ENCODE results near the gene PDCD1.

The PDCD1 gene

GRCh38 chr2:241903121-241904010, 44.7 kb upstream of the PDCD1 start:
- no peak for DNase-seq (ENCODE audit: extremely low read depth, low read depth)
- no peak for TF ChIP-seq CTCF (IDR thresholded peaks at IDR 0.05; ENCODE audit: low read depth, low read length)

- DNase-seq (ENCODE audit: extremely low read depth, low read depth), result no peak
- TF ChIP-seq CTCF (IDR thresholded peaks at IDR 0.05; ENCODE audit: low read depth, low read length), result no peak
Measured at GRCh38 chr2:241902357-241902991, 43.8 kb upstream of the PDCD1 start.

DNA sequence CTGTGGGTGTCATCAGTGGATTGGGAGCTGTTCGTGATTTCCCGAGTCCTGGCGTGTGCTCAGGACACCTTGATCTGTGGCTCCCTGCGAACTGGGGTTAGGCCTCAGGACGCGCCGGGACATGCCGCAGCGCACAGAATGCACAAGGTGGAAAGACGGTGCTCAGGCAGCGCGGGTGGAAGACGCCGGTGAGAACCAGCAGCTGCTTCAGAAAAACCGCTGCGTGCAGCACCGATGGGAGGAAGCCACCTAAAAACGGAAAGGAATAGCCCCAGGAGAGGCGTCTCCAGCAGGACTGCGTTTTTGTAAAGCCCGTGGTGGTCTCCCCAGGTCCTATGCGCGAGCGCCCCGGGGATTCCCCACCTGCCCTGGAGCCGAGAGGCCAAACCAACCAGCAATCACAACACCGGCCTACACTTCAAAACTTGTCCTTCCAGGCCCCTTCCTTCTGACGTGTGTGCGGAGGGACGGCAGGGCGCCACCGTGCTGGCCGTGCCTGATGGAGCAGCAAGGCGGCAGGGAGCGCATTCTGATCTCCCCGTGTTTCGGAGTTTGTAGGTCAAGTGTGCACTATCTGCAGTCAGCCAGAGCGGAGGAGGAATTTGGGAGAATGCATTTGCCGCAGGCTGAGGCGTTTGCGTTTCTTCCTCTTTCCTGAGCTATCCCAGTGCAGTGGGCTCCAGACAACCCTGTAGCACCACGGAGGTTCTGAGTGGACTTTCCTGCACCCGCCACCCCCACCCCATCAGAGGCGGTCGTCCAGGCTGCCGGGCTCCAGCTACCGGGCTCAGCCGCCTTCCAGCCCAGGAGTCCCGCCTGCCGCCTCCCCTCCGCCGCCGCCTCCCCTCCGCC, 43.0 kb upstream of the PDCD1 start:
- TF ChIP-seq CTCF (IDR thresholded peaks at IDR 0.05; ENCODE audit: low read depth, low read length), result no peak
- DNase-seq (ENCODE audit: extremely low read depth, low read depth), result no peak

GRCh38 chr2:241901018-241901380, 42.3 kb upstream of the PDCD1 start:
- no peak for DNase-seq (ENCODE audit: extremely low read depth, low read depth)
- TF ChIP-seq CTCF (IDR thresholded peaks at IDR 0.05; ENCODE audit: low read depth, low read length), result no peak

GRCh38 chr2:241900251-241901017, 41.7 kb upstream of the PDCD1 start:
- DNase-seq (ENCODE audit: extremely low read depth, low read depth), result no peak
- no peak for TF ChIP-seq CTCF (IDR thresholded peaks at IDR 0.05; ENCODE audit: low read depth, low read length)

- no peak for TF ChIP-seq CTCF (IDR thresholded peaks at IDR 0.05; ENCODE audit: low read depth, low read length)
- DNase-seq (ENCODE audit: extremely low read depth, low read depth), result no peak
Measured at GRCh38 chr2:241898463-241899270, 40.0 kb upstream of the PDCD1 start.

All from AG09319 (cell line).